Nephron (organoid): ENCODE results near the gene TAGLN2.

ENCODE experiments used
- H3K27ac Mint-ChIP-seq, 3 experiments: 2 replicates each; pipeline ENCODE4 v1.8.0; 2020; ENCODE audit warnings: mixed read lengths in 3 of 3, mild to moderate bottlenecking in 2 of 3, moderate library complexity in 1 of 3
- H3K27me3 Mint-ChIP-seq: 2 replicates; pipeline ENCODE4 v1.8.0; 2021; ENCODE audit warnings: low read depth, mild to moderate bottlenecking, moderate library complexity, mixed read lengths
- H3K36me3 Mint-ChIP-seq: 2 replicates; pipeline ENCODE4 v1.8.0; 2020; ENCODE audit warnings: low read depth, mixed read lengths
- H3K4me1 Mint-ChIP-seq: 2 replicates; pipeline ENCODE4 v1.8.0; 2020; ENCODE audit warnings: mixed read lengths
- H3K4me3 Mint-ChIP-seq, 3 experiments: 2 replicates each; pipeline ENCODE4 v1.8.0; 2020; ENCODE audit warnings: mild to moderate bottlenecking in 3 of 3, mixed read lengths in 3 of 3, moderate library complexity in 2 of 3
- H3K9me3 Mint-ChIP-seq: 2 replicates; pipeline ENCODE4 v1.8.0; 2020; ENCODE audit warnings: mixed read lengths
- CTCF ChIP-seq, 3 experiments: fragments of 200-600 bp; sonication (generic); IDR thresholded peaks; one replicate each; pipeline ENCODE4 v1.5.0; 2021; ENCODE audit warnings: antibody characterized with exemption in 3 of 3; ENCODE audit not compliant: unreplicated experiment in 3 of 3

The TAGLN2 gene

GRCh38 chr1:159968901-159969300 lies 43.6 kb upstream of the TAGLN2 start:
- Mint-ChIP-seq H3K4me3 (no peak overlapping the region), H3K4me1 (no peaks in the 10 kb centered on the region), H3K27ac (no peak overlapping the region), H3K9me3 (no peaks in the 10 kb centered on the region), H3K36me3 (no peaks in the 10 kb centered on the region), H3K27me3 (peaks cover 24% of the 10 kb centered on the region)
- TF ChIP-seq CTCF (IDR thresholded peaks at IDR 0.05; ENCODE audit: unreplicated experiment in 3 of 3), result no peak

GRCh38 chr1:159965263-159965662 lies 40.0 kb upstream of the TAGLN2 start:
- Mint-ChIP-seq H3K9me3 (no peaks in the 10 kb centered on the region), H3K4me3 (no peak overlapping the region), H3K4me1 (peaks cover 10% of the 10 kb centered on the region), H3K27me3 (peaks cover 27% of the 10 kb centered on the region), H3K36me3 (no peaks in the 10 kb centered on the region), H3K27ac (no peak overlapping the region)
- TF ChIP-seq CTCF (IDR thresholded peaks at IDR 0.05; ENCODE audit: unreplicated experiment in 3 of 3), result no peak

- Mint-ChIP-seq H3K27me3 (peaks cover 27% of the 10 kb centered on the region), H3K4me1 (peaks cover 10% of the 10 kb centered on the region)
Measured at GRCh38 chr1:159964144-159964543, 38.8 kb upstream of the TAGLN2 start.

GRCh38 chr1:159962176-159962575 lies 36.9 kb upstream of the TAGLN2 start:
- Mint-ChIP-seq H3K9me3 (no peaks in the 10 kb centered on the region), H3K36me3 (no peaks in the 10 kb centered on the region), H3K27ac (no peak overlapping the region), H3K4me3 (no peak overlapping the region), H3K27me3 (peaks cover 24% of the 10 kb centered on the region), H3K4me1 (peaks cover 10% of the 10 kb centered on the region)
- TF ChIP-seq CTCF (IDR thresholded peaks at IDR 0.05; ENCODE audit: unreplicated experiment in 3 of 3), result no peak

More at GRCh38 chr1:159964144-159964543, 38.8 kb upstream of the TAGLN2 start:
- Mint-ChIP-seq H3K27ac (no peak overlapping the region), H3K4me3 (no peak overlapping the region), H3K36me3 (no peaks in the 10 kb centered on the region), H3K9me3 (no peaks in the 10 kb centered on the region)
- no peak for TF ChIP-seq CTCF (IDR thresholded peaks at IDR 0.05; ENCODE audit: unreplicated experiment in 3 of 3)

- H3K27me3 Mint-ChIP-seq, result peaks cover 24% of the 10 kb centered on the region
- peak overlapping the region in 2 of 3 experiments; percentile 70 to 94 for H3K27ac Mint-ChIP-seq
Measured at GRCh38 chr1:159961636-159962035, 36.3 kb upstream of the TAGLN2 start.

More at GRCh38 chr1:159961636-159962035, 36.3 kb upstream of the TAGLN2 start:
- TF ChIP-seq CTCF (IDR thresholded peaks at IDR 0.05; ENCODE audit: unreplicated experiment in 3 of 3), result no peak
- Mint-ChIP-seq H3K9me3 (no peaks in the 10 kb centered on the region), H3K36me3 (no peaks in the 10 kb centered on the region), H3K4me1 (peaks cover 10% of the 10 kb centered on the region), H3K4me3 (peak overlapping the region in 2 of 3 experiments; percentile 47 to 69)
